HG03064 (cell line): Measurements from ENCODE around the gene UBAC1.
"Not testable (repeated sequence)": the region's sequence is repeated elsewhere in the genome, so short reads cannot be mapped to it uniquely, and the experiment has no call there.

Source experiments
- ATAC-seq: cut with Tn5 transposase; IDR thresholded peaks from one replicate; pipeline ENCODE4 v1.9.1; 2021; ENCODE audit warnings: low read depth; ENCODE audit not compliant: unreplicated experiment

UBAC1 gene

DNA sequence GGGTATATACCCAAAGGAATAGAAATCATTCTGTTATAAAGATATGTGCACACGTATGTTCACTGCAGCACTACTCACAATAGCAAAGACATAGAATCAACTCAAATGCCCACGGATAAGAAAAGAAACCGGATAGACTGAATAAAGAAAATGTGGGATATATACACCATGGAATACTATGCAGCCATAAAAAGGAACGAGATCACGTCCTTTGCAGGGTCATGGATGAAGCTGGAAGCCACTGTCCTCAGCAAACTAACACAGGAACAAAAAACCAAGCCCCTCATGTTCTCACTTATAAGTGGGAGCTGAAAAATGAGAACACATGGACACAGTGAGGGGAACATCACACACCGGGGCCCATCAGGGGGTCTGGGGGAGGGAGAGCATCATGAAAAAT lies 17.6 kb downstream of the UBAC1 start:
- ATAC-seq: not testable (repeated sequence)

DNA sequence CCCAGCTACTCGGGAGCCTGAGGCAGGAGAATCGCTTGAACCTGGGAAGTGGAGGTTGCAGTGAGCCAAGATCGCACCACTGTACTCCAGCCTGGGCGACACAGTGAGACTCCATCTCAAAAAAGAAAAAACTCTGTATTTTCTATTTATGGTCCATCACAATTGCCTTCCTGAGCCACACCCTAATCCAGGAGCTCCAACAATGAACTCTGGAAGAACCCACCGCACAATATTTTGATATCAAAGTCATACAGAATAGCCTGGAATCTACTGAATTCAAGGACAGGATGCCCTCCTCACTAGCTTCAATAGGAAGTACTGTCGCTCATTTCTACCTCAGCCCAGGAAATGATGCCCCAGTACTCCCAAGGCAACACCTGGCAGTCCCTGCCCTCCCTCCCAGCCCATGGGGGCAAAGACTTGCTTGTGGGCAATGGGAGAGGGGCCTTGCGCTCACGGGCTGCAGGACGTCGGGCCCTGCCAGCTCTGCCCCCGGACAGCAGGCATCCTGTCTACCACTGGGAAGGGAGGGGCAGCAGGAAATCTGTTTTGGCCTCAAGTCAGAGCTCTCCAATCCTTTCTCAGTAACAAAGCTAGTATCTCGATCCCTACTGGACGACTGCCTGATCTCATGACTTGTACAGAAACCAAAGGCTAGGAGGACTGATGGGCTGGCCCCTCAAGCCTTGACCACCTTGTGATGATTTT lies 19.7 kb downstream of the UBAC1 start:
- ATAC-seq: no peak

DNA sequence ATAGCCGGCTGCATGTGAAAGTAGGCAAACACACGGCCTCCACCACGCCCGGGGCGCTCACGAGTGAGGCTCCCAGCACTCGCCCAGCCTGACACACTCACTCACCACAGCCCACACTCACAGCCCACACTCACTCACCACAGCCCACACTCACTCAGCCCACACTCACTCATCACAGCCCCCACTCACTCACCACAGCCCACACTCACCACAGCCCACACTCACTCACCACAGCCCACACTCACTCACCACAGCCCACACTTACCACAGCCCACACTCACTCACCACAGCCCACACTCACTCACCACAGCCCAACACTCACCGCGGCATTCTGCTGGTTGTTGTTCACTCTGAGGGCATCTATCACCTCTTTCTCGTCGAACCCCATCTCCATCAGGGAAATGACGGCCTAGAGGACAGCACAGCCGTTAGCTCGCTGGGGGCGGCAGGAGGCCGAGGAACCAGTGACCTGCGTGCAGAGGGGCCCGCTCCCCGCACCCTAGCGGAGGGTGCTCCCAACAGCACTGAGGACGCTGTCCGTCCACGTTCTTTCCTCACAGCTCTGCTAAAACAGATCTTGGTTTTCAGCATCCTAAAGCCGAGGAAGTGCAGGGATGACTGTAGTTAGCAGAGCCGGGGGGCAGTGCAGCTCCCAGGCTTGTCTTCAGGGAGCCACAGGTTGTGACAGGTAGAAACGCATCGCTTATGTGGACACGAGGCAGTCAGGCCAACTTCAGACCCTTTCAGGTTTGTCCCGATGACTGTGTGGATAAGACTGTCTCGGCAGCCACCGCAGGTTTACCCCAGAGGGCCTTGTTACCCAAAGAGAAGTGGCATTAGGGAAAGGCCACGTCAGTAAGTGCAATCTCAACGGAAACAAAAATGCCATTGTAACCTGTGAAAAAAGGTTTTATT lies 21.6 kb downstream of the UBAC1 start:
- ATAC-seq: no peak

DNA sequence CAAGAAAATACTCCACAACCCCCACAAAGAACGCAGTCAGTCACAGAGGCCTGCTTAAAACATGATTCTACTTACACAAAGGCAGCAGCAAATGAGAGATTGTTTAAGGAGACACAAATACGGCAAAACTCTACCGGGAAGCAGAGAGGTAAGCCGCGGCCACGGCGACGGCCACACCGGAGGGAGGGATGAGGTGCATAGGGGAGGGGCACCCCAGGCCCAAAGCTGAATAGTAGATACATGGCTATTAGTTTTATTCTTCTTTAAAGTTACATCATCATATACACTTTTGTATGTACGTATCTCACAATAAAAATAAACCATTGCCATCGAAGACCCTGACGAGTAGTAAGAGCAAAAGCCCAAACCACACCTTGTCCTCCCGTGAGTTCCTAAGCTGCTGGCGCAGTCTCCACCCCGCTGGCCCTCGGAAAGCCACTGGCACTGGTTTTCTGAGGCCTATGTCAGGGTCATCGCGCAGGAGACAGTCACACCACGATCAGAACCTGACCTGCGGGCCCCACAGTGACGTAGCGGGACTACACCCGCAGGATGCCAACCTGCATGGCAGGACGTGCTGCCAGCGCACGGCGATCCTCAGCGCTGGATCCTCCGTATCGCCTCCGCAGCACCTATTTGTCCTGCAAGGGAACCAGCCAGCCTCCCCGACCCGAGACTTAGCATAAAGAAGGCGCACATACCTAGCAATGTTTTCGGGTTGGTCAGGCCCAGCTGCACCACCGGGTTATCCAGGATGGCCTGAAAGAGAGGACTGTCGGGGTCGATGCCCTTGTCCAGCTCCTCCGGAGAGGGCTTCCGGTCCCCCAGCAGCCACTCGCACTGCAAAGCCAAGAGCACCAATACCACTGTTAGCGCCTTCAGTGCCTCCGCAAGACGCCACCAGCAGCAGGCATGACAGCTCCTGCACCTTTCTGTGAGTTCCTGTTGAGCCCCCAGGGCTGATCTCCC lies 23.4 kb downstream of the UBAC1 start:
- ATAC-seq: no peak

DNA sequence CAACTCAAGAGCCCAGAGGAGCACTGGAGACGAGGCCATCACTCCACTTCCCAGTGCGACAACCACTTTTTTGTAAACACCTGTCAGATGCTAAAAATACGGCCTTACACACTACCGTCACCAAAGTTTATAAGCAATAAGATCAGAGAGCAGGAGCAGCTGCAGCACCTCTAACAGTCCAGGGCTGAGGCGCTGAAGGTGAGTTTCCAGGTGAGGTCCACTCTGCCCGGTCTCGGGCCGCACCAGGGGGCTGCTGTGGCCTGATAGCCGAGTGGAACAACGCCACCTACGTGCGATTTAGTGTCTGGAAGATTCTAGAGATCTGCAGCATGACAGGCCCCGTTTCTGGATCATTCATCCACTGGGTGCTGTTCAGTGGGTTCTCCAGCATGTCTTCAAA lies 28.1 kb downstream of the UBAC1 start:
- ATAC-seq: no peak

DNA sequence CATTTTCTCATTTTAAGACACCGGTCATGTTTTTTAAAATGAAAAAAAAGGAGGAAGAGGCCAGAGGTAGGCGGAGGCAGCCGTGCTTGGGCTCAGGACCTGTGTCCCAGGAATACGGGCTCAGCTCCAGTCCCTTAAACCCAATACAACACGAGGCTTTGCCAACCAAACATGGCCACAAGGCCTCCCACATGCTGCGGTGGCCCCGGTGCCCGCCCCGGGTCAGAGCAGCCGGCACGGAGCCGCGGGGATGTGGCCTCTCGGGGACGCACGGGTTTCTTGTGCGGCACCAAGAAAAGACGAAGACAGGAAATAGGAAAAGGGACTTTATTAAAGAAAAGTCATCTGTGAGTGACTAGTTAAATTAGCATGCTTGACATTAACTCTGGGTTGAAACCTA lies 28.5 kb downstream of the UBAC1 start:
- no peak for ATAC-seq

DNA sequence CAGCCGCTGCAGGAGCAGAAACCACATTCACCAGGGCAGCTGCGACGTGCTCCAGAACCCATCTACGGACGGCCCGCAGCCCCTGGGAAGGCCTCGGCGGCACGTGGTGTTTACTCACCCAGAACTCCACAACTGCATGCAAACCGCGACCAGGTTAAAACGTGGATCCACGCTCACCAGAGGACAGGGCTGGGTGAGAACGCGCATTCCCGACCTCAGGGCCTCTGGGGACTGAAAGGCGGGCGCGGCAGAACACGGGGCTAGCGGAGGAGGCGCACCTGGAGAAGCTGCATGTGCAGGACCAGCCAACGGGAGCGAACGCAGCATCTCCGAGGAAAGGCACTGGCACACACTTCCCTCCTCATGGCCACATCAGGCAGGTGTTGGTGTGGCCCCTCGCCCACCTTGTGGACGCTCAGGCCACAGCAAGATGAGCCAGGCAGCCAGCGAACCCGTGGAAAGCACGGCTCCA lies 29.8 kb downstream of the UBAC1 start:
- ATAC-seq: no peak

DNA sequence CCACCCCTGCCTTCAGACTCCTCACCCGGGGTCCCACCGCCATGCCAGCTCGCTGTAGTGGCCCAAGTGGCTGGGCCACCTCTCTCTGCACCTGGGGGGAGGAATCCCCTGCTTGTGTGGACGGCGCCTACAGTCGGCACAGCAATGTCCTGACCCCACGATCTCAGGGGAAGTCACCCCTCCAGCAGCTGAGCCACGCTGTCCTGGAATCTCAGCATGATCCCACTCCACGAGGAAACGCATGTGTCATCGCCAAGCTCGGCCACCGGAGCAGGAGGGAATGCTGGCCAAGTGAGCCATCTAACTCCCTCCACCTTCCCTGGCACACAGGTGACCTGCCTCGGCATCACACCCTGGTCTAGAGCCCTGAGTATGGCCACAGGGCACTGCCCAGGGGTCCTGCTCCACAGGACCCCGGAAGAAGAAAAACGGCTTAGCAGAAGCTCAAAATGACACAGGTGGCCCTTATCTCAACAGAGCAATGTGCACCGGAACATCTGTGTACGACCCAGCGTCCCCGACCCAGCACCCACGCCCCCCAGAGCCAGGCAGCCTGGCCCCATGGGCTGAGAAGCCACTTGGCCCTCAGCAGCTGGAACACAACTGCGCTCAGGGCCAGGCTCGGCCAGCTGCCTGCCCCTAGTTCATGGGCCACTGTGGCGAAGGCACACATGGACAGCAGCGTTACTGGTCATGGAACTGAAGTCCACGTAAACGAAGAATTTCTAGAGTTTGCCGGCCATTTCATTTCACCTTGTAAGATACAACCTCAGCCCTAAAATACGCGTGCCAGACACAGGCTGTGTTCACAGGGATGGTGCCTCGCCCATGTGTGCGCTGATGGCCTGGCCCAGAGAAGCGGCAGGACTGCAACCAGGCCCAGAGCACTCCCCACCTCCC lies 30.5 kb downstream of the UBAC1 start:
- ATAC-seq: no peak

DNA sequence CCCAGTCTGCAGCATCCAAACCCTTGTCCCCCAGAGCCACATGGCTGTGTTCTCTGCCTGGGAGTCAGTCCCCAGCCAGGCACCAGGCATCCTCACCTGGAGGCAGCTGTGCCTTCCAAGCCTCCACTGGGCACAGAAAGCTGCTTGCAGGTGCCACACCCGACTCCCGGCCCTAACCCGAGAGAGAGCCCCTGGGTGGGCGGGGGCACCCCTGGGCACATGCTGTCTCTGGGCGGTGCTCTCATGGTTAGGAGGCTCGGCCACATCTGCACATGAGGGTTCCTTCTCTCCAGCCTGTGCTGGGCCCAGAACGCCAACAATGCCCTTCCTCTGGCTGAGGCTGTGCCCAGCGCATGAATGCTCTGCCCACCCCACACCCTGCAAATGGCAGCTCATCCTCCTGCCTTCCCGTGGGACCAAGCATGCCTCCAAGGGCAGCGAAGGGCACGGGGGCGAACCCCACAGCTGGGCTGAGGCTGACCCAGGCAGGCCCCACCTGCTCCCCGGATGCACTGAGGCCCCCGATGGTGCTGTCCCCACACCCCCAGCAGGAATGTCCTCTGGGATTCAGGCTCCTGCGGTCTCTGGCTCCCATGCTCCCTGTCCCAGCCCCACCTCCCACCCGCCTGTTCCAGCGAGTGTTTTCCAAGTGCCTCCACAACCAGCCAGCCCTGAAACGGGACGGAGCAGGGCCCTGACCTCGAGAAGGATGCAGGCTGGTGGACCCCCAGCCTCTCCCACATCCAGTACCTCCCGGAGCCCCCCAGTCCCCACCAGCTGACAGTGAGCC lies 31.3 kb downstream of the UBAC1 start:
- no peak for ATAC-seq

DNA sequence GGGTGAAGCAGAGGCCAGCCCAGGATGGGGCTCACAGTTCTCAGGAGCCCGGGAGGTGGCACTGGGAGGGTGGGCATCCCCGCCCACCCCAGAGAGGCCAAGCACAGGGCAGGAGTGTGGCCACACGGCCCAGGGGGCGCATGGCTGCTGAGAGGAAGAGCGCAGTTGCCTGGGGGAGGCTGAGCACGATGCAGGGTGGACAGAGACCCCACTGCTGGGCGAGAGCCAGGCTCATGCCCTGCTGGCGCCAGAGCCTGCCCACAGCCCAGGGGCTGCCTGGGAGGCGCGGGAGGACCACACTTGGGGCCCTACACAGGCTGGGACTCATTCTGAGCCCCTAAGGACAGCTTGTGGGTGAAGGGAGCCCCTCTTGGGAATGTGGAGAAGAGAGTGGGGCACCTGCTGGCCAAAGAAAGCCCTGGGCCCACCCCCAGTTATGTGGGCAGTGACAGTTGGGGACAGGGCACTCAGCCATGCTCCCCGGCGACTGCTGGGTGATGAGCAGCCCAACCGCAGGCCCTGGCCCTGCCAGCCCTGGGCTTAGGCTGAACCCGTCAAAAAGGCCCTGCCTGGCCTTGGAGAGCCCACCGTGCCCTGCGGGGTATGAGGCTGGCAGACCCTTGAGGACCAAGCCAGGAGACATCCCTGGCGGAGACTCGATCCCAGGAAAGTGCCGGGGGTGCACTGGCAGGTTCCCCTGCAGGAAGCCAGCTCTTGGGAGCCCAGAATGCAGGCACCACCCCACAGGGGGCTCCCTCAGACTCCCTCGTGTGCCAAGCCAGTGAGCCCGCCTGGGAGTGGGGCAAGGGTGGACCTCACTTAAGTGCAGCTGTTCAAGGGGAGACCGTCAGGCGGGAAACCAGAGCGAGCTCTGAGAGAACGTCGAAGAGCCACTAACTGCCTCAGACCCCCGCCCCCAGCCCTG lies 32.2 kb downstream of the UBAC1 start:
- no peak for ATAC-seq

DNA sequence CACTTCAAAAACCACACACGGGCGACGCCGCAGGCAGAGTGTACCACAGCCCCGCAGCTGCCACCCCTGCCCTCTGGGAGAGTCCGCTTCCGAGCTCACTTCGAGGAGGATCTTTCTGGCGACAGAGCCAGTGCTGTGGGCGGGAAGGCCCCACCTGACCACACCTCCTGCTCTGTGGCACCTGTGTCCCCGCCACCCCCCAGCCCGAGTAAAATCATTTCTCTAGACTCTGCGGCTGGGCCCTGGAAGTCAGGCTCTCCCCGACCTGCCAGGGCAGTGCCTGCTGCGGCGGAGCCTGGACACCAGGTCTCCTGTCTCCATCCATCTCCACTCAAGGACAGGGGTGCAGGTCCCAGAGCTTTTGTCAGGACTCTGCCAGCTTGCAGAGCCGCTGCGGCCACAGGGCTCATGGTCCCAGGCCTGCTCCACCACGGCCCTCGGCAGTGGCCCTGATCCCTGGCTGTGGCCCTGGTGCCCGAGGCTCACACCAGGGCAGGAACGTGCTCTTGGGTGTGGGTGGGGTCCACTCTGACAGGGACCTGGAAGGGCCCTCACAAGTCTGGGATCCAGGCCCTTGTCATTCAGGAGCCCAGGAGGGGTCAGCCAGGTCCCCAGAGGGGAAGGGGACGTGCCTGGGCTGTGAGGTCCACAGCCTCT lies 33.0 kb downstream of the UBAC1 start:
- ATAC-seq: no peak

DNA sequence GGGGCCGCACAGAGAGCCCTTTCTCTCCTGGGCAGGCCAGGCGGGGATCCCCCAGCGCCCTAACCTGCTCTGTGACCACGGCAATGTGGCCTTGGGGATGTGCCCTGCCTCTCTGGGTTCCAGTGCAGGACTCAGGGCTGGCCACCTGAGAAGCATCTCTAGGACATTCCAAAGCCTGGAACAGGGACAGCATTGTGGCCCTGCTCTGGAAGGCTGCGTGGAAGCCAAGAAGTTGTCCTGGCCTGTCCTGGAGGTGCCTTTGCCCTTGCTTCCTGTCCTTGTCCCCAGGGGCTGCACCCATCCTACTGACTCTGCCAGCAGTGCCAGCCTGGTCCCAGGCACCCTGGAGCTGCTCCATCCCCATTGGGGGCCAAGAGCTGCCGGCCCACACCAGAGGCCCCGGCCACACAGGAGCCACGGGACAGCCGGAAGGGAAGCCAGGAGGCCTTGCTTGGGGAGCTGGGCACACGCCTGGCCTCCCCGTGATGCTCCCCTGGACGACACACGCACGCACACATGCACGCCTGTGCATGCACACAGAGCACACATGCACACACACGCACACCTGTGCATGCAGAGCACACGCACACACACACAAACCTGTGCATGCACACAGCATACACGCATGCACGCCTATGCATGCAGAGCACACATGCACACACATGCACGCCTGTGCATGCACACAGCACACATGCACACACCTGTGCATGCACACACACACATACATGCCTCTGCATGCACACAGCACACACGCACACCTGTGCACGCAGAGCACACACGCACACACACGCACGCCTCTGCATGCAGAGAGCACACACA lies 33.8 kb downstream of the UBAC1 start:
- ATAC-seq: no peak

DNA sequence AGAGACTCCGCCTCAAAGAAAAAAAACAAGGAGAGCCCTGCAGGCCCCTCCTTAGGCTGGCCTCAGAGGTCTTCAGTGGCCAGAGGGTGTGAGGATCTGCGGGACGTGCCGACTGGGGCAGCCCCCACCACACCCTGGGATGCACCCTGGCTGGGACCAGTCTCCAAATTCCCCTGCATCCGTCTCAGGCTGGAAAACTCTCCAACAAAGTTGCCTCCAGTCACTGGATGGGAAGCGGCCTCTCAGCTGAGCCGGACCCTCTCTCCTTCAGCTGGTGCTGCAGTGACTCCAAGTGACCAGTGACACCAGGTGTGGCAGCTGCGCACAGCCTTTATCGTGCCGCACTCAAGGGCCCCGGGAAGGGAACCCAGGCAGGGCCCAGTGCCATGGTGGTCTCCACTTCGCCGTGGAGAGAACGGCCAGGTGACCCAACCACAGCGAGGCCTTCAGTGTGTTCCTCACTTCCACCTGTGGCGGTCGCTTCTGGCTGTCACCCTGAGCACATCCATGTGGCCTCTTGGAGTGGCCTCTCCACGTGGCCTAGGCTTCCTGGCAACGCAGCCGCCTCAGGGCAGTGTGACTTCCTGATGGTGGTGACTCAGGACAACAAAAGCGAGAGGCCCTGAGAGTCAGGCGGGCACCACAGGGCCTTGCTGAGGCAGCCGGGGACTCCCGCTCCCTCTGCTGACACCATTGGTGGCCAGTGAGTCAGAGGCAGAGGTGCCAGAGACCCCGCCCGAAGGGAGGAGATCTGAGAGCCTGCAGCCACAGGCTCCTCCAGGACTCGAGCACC lies 34.6 kb downstream of the UBAC1 start:
- no peak for ATAC-seq

DNA sequence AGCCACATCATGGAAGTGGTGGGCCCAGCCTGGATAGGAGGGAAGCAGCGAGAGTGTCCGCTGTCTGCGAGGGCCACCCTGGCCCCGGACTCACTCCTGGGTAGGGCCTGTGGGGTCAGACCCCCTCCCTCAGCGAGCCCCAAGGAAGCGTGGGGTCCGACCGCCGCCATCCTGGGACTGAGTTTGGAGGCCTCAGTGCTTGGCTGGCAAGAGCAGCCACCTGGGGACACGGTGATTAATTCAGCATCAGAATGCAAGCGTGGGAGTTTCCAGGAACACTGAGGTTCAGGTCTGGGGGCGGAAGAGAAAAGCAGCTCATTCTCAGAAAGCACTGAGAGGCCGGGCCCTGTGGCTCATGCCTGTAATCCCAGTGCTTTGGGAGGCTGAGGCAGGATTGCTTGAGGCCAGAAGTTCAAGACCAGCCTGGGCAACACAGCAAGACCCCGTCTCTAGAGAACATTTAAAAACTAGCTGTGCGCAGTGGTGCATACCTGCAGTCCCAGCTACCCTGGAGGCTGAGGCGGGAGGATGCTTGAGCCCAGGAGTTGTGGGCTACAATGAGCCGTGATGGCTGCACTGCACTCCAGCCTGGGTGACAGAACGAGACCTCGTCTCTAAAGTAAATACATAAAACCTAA lies 35.6 kb downstream of the UBAC1 start:
- ATAC-seq: no peak

DNA sequence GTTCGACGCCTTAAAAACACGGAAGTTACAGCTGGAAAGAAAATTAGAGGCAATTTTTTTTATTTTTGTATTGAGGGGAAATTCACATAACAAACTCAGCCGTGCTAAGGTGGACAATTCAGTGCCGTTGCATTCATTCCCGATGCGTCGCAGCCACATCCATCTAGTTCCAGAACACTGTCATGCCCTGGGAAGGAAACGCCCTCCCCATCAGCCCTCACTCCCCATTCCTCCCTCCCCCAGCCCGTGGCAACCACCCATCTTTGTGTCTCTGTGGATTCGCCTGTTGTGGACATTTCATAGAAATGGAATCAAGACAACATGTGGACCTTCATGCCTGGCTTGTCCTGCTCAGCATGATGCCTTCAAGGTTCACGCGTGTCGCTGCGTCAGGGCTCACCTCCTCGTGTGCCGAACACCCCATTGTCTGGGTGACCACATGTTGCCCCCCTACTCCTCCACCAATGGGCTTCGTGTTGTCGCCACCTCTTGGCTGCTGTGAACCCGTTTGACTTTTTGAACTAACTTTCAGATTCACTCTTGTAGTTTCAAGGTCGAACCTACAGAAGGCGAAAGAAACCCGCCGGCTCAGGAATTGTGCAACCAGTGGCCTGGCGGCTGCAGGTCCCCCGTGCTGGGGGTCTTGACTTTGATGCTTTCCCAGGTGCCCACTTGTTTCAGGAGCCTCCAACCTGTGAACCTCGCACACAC lies 36.4 kb downstream of the UBAC1 start:
- no peak for ATAC-seq
